ENCODE data around the gene POLL.

Gene POLL

GRCh38 chr10:101571271-101571925 is 16.7 kb downstream of the POLL start (continued):
- TF ChIP-seq GLIS3 (CRISPR knock-in tag; IDR thresholded peaks at IDR 0.05) (no peak), ZNF8 (CRISPR knock-in tag; IDR thresholded peaks at IDR 0.05) (no peak), ZNF70 (CRISPR knock-in tag; IDR thresholded peaks at IDR 0.05) (no peak), OSR1 (CRISPR knock-in tag; IDR thresholded peaks at IDR 0.05) (no peak), TOX (CRISPR knock-in tag; IDR thresholded peaks at IDR 0.05; ENCODE audit: borderline replicate concordance) (no peak), TSHZ2 (CRISPR knock-in tag; IDR thresholded peaks at IDR 0.05) (no peak)

- TF ChIP-seq ZNF565 (CRISPR knock-in tag; conservative IDR thresholded peaks at IDR 0.05; ENCODE audit: low read depth) (no peak), GLIS3 (CRISPR knock-in tag; IDR thresholded peaks at IDR 0.05) (no peak), ZC3H10 (CRISPR knock-in tag; IDR thresholded peaks at IDR 0.05) (no peak), BACH2 (CRISPR knock-in tag; IDR thresholded peaks at IDR 0.05; ENCODE audit: borderline replicate concordance) (no peak), TCF4 (CRISPR knock-in tag; IDR thresholded peaks at IDR 0.05; ENCODE audit: borderline replicate concordance) (no peak), ZNF70 (CRISPR knock-in tag; IDR thresholded peaks at IDR 0.05) (no peak), CSDC2 (CRISPR knock-in tag; IDR thresholded peaks at IDR 0.05) (no peak), ARNTL (CRISPR knock-in tag; IDR thresholded peaks at IDR 0.05; ENCODE audit: borderline replicate concordance, low read depth) (no peak), ISL1 (CRISPR knock-in tag; IDR thresholded peaks at IDR 0.05) (no peak), CREB5 (CRISPR knock-in tag; IDR thresholded peaks at IDR 0.05; ENCODE audit: low read depth) (no peak), TOX (CRISPR knock-in tag; IDR thresholded peaks at IDR 0.05; ENCODE audit: borderline replicate concordance) (no peak), OSR1 (CRISPR knock-in tag; IDR thresholded peaks at IDR 0.05) (no peak), ESRRG (CRISPR knock-in tag; IDR thresholded peaks at IDR 0.05) (no peak), POU6F1 (CRISPR knock-in tag; IDR thresholded peaks at IDR 0.05; ENCODE audit: borderline replicate concordance, low read depth) (no peak), ZFP30 (CRISPR knock-in tag; IDR thresholded peaks at IDR 0.05) (no peak), TSHZ2 (CRISPR knock-in tag; IDR thresholded peaks at IDR 0.05) (no peak), ZFP3 (CRISPR knock-in tag; IDR thresholded peaks at IDR 0.05) (no peak)
- peak; percentile 54 for ATAC-seq
These were observed 17.4 kb downstream of the POLL start for GRCh38 chr10:101570428-101571270.

GRCh38 chr10:101569622-101570427 is 18.2 kb downstream of the POLL start:
- ATAC-seq: peak; percentile 85
- TF ChIP-seq PATZ1 (CRISPR knock-in tag; IDR thresholded peaks at IDR 0.05; ENCODE audit: borderline replicate concordance): no peak
- no peak for TF ChIP-seq ARNTL (CRISPR knock-in tag; IDR thresholded peaks at IDR 0.05; ENCODE audit: borderline replicate concordance, low read depth)
- 0 out of 2 replicates have a peak, but pooled peaks have one; percentile 45 for TF ChIP-seq GLIS3 (CRISPR knock-in tag; IDR thresholded peaks at IDR 0.05)
- TF ChIP-seq ZFP3 (CRISPR knock-in tag; IDR thresholded peaks at IDR 0.05): no peak

All from SK-N-SH treated with all-trans-retinoic acid at 6 μM for 48 hours (cell line).